ENCODE data around the gene PRR23A. TPM values are rescaled to one million over a fixed set of nuclear protein-coding genes. Genes with fewer than 3 reads are reported as not detected.

PRR23A gene
- total RNA-seq: not detected in 2 replicates

DNA sequence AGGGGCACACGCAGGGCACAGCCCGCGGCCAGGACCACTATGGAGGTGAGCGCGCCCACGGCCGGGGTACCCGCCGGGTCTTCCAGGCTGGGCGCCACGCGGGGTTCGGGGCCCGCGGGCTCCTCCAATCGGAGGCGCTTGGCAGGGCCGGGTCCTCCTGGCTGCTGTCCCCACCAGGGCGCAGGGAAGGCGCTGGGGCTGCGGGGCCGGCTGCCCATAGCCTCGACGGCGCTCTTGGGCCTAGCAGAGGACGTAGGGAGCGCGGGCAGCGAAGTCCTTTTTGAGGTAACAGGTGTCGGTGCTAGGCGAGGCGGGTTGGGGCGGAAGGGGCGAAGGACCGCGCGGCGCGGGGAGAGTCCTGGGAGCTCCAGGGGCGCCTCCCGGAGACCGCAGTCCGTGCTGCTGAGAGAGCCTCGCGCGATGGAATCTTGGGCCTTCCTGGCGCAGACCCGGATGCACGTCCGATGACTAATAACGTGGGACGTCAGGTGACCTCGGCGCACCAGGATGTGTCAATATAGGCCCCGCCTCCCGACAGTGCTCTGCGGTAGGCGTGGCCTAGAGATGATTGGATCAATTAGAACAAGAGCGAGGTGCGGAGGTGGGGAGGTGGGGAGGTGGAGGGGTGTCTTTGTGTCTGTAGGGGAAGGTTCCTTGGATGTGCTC lies at the start of gene PRR23A:
Gene PRR23A (minus strand): TSS at position 218 of the 666 bp plus-strand sequence. CDS start 0 bp downstream, at position 218.

DNA sequence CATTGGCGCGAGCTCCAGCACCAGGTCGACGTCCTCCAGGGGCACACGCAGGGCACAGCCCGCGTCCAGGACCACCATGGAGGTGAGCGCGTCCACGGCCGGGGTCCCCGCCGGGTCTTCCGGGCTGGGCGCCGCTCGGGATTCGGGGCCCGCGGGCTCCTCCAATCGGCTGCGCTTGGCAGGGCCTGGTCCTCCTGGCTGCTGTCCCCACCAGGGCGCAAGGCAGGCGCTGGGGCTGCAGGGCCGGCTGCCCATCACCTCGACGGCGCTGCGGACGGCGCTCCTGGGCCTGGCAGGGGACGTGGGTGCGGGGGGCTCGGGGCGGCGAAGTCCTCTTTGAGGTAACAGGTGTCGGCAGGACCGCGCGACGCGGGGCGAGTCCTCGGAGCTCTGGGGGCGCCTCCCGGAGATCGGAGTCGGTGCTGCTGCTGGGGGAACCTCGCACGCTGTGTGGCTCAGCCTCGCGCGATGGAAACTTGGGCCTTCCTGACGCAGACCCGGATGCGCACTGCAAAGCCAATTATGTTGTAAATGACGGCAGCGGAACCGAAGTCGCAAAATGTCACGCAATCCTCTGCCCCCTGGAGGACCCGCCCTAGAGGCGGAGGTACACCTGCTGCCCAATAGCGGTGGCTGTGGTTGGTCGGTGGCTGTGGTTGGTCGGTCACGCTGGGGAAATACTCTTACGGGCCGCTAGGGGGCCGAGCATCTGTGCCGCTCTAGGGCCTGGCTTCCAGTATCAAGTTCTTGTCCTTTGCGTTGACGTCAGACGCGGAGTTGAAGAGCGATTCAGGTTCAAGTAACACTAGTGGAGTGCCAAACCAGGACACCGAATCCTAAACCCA lies 38.5 kb upstream of the PRR23A start, which contains the start of gene PRR23C:
Gene PRR23C (minus strand): TSS at position 527 of the 845 bp plus-strand sequence. CDS start 272 bp downstream, at position 255.

DNA sequence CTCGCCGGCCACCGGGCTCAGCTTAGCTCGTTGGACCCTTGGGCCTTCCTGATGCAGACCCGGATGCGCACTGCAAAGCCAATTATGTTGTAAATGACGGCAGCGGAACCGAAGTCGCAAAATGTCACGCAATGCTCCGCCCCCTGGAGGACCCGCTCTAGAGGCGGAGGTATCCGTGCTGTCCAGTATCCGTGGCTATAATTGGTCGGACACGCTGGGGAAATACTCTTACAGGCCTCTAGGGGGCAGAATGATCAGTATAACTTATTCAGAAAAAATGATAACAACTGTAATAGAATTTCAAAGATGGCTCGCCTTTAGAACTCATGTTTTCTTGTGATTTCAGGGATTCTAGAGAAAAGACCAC lies 14.8 kb upstream of the PRR23A start, which contains the start of gene PRR23B:
Gene PRR23B (minus strand): TSS at position 59 of the 367 bp plus-strand sequence. CDS start 265 bp downstream, outside the sequence.

Other genes starting within 250 kb of the PRR23A start
- 13.6 and 16.1 TPM in 2 replicates for gene PIK3CB, start 171.3 kb downstream of the PRR23A start, total RNA-seq
- not detected in 2 replicates for gene FOXL2, start 59.1 kb downstream of the PRR23A start, total RNA-seq
- not detected in 2 replicates for gene FOXL2NB, start 59.1 kb downstream of the PRR23A start, total RNA-seq
- not detected in 2 replicates for gene PRR23B, start 14.7 kb upstream of the PRR23A start, total RNA-seq
- not detected in 2 replicates for gene PRR23C, start 38.6 kb upstream of the PRR23A start, total RNA-seq